NCI-H187 treated with DMSO at 0.1 percent for 48 hours (cell line): ENCODE measurements around the gene CHRNB1.

Experiments used
- DNase-seq: peaks from one replicate; lab custom pipeline; 2025; lab: John Stamatoyannopoulos, UW

The CHRNB1 gene

GRCh38 chr17:7437950-7438614, 6.8 kb upstream of the CHRNB1 start:
- no peak for DNase-seq

- no peak for DNase-seq
Measured at GRCh38 chr17:7438656-7439460, 6.0 kb upstream of the CHRNB1 start.

- no peak for DNase-seq
Measured at GRCh38 chr17:7439462-7440112, 5.3 kb upstream of the CHRNB1 start, which contains the start of gene FGF11. Gene FGF11, plus strand, starts transcription at chr17:7439512. Its CDS starts 109 bp downstream, at chr17:7439621.

GRCh38 chr17:7440113-7440833, 4.6 kb upstream of the CHRNB1 start:
- no peak for DNase-seq

- no peak for DNase-seq
Measured at GRCh38 chr17:7440834-7441195, 4.0 kb upstream of the CHRNB1 start.

GRCh38 chr17:7441266-7441665, 3.6 kb upstream of the CHRNB1 start:
- no peak for DNase-seq

- DNase-seq, result no peak
Measured at GRCh38 chr17:7442142-7442541, 2.7 kb upstream of the CHRNB1 start.

- DNase-seq, result no peak
Measured at GRCh38 chr17:7443499-7444485, 1.1 kb upstream of the CHRNB1 start.

- DNase-seq, result no peak
Measured at GRCh38 chr17:7445619-7445968, 733 bp downstream of the CHRNB1 start.

- no peak for DNase-seq
Measured at GRCh38 chr17:7448461-7448860, 3.6 kb downstream of the CHRNB1 start.

- no peak for DNase-seq
Measured at GRCh38 chr17:7459961-7460545, 15.2 kb downstream of the CHRNB1 start.

- no peak for DNase-seq
Measured at GRCh38 chr17:7460850-7461660, 16.2 kb downstream of the CHRNB1 start.

GRCh38 chr17:7462474-7463371, 17.9 kb downstream of the CHRNB1 start:
- no peak for DNase-seq

- no peak for DNase-seq
Measured at GRCh38 chr17:7463372-7463846, 18.5 kb downstream of the CHRNB1 start.

GRCh38 chr17:7464081-7464480, 19.2 kb downstream of the CHRNB1 start:
- DNase-seq, result no peak

- DNase-seq, result no peak
Measured at GRCh38 chr17:7465597-7466275, 20.9 kb downstream of the CHRNB1 start.

GRCh38 chr17:7466318-7466638, 21.4 kb downstream of the CHRNB1 start:
- DNase-seq, result no peak

GRCh38 chr17:7466639-7467341, 21.9 kb downstream of the CHRNB1 start:
- no peak for DNase-seq
